Neural cell (in vitro differentiated cells): ENCODE measurements around the gene B4GALNT3.

Source experiments
- EP300 ChIP-seq: fragments of 450-650 bp; conservative IDR thresholded peaks from 2 replicates; pipeline ENCODE4 v1.6.1; 2014; ENCODE audit warnings: antibody characterized with exemption, mild to moderate bottlenecking, moderate library complexity; ENCODE audit not compliant: poor library complexity, severe bottlenecking
- EZH2 ChIP-seq: fragments of 200-600, 300-800 bp; shearing (Covaris generic), sonication (generic); IDR thresholded peaks from 2 replicates; pipeline ENCODE4 v1.6.1; 2014; ENCODE audit warnings: antibody characterized with exemption, low read length, borderline replicate concordance, mild to moderate bottlenecking; ENCODE audit not compliant: insufficient read depth, poor library complexity, severe bottlenecking
- POLR2AphosphoS5 ChIP-seq: IDR thresholded peaks from 2 replicates; pipeline ENCODE4 v1.6.1; 2012
- TAF1 ChIP-seq: IDR thresholded peaks from 2 replicates; pipeline ENCODE4 v1.6.1; 2012; ENCODE audit warnings: low read depth
- TF ChIP-seq, protein P1 (sequence below): fragments of 450-650 bp; IDR thresholded peaks from 2 replicates; pipeline ENCODE4 v1.5.1; 2014; ENCODE audit warnings: antibody characterized with exemption, mild to moderate bottlenecking, moderate library complexity; ENCODE audit not compliant: poor library complexity, severe bottlenecking

DNA sequence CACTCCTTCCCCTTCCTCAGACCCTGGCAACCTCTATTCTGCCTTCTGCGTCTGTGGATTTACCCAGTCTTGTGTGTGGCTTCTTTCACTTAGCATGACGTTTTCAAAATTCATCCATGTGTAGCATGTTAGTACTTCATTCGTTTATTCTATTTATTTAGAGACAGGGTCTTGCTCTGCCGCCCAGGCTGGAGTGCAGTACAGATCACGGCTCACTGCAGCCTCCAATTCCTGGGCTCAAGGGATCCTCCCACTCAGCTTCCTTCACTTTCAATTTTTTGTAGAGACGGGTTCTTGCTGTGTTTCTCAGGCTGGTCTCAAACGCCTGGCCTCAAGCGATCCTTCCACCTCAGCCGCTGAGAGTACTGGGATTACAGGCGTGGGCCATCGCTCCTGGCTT, 37.0 kb downstream of the B4GALNT3 start:
- TF ChIP-seq, protein P1, sequence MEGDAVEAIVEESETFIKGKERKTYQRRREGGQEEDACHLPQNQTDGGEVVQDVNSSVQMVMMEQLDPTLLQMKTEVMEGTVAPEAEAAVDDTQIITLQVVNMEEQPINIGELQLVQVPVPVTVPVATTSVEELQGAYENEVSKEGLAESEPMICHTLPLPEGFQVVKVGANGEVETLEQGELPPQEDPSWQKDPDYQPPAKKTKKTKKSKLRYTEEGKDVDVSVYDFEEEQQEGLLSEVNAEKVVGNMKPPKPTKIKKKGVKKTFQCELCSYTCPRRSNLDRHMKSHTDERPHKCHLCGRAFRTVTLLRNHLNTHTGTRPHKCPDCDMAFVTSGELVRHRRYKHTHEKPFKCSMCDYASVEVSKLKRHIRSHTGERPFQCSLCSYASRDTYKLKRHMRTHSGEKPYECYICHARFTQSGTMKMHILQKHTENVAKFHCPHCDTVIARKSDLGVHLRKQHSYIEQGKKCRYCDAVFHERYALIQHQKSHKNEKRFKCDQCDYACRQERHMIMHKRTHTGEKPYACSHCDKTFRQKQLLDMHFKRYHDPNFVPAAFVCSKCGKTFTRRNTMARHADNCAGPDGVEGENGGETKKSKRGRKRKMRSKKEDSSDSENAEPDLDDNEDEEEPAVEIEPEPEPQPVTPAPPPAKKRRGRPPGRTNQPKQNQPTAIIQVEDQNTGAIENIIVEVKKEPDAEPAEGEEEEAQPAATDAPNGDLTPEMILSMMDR: no peak
- TF ChIP-seq POLR2AphosphoS5 (no peak), TAF1 (no peak), EP300 (no peak), EZH2 (no peak)
